ENCODE results near the gene NUP98.
"Not testable (repeated sequence)": the region's sequence is repeated elsewhere in the genome, so short reads cannot be mapped to it uniquely, and the experiment has no call there.

Gene NUP98

DNA sequence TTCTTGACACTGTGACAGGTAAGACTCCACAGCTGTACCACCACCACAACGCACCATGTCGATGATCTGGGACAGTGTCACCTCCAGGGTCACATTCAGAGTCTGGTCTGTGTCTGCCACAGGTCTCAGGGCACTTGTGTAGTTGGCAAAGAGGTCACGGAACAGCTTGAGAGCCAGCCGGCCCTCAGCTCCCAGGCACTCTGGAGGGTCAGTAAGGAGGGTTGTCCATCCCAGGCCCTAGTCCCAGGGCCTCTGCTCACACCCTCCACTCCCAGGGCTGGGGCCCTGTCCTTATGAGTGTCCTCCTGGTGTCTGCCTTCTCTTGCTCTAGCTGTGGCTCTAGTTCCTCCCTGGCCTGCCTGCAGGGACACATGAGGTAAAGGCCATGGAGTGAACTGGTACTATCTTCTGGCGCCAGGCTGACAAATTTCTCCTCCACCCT is 127.6 kb downstream of the NUP98 start:
- no peak for DNase-seq (ENCODE audit: low spot score)

DNA sequence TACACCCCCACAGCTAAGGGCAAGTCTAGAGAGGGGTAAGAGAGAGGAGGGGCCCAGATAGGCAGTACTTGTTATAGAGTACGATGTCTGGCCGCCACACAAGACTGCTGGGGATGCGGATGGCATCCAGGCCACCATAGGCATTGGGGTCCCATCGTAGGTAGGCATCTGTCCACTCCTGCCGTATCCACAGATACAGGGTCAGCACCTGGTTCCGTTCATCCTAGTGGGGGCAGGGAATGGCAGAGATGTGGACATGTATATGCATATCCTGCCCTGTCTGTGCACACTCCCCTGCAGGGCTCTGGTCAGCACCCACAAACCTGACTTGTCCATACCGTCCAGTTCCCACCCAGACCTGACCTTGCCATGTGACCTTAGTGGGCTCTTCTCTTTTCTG is 128.2 kb downstream of the NUP98 start:
- DNase-seq (ENCODE audit: low spot score): no peak

DNA sequence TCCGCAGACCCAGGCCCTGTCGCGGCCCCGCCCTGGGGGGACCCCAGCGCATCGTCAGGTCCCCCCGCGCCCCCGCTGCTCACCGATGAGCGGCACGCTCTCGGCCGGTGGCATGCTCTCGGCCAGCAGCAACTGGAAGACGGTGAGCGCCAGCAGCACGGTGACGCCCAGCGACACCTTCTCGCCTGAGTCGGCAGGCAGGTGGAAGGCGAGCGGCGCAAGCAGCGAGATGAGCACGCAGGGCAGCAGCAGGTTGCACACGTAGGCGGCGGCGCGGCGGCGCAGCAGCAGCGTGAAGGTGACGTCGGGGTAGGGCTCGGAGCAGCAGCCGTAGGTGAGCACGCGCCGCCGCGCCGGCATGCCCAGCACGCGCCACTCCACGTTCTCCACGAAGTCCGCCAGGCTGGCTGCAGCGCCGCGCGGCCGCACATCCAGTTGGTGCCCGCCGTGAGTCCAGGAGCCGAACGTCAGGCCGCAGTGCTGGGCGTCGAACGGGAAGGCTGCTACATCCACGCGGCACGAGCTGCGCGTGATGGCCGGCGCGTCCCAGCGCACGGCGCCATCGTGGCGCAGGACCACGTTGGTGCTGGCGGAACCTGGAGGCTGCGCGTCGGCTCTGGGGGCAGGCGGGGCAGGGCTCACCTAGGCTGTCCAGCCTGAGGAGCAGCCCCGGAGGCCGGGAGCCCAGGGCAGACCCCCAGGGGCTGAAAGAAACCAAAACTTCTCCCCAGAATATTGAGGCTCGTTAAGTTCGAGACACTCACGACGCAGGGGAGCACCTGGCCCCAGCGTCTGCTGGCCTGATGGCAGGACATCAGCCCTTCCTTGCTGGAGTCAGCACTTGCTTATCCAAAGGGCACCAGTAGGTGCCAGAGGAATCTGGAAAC is 130.0 kb downstream of the NUP98 start:
- DNase-seq (ENCODE audit: low spot score): no peak

DNA sequence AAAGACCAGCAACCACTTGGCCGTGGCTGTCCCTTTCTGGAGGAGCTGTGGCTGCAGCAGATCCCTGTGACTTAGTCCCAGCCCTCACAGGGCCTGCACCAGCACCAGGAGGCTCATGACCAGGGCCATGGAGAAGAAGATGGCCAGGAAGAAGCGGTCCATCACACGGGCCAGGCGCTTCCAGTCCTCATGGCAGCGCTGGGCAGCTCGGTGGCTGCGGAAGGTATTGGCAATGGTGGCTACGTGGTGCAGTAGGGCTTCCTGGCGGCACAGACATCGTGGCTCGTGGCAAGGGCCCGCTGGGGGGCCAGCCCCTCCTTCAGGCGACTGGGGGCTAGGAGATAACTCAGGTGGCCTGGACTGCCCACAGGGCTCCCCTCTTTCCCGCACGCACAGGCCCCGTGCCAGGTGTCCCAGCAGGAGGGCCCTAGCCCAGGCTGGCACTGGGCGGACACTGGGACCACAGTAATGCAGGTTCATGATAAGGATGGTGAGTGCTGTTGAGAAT is 131.3 kb downstream of the NUP98 start:
- no peak for DNase-seq (ENCODE audit: low spot score)

DNA sequence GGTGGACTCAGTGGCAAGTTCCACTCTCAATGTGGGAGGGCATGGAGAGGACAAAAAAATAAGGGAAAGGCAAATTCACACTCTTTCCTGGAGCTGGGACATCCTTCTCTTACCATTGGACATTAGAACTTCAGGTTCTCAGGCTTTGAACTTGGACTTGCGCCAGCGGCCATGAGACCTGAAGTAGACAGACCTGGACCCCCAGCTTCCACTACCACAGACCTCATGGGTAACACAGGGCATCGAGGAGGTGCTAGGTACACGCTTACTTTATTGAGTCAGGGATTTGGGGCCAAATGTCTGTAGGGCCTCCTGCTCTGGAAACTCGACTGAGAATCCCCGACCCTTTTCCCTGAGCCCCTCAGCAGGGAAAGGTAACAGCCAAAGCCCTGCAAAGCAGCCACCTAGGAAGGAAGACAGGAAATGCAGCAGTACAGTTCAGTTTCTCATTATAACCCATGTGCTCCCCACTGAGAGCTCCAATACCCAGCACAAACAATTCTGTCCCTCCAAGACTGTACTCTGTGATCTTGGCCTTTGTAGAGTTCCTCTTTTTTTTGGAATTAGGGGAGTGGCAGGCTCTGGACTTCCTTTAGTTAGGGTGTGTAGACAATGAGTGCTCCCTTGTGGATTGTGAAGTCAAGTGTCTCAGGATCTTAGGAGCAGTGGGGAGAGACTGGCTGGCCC is 131.9 kb downstream of the NUP98 start:
- DNase-seq (ENCODE audit: low spot score): no peak

DNA sequence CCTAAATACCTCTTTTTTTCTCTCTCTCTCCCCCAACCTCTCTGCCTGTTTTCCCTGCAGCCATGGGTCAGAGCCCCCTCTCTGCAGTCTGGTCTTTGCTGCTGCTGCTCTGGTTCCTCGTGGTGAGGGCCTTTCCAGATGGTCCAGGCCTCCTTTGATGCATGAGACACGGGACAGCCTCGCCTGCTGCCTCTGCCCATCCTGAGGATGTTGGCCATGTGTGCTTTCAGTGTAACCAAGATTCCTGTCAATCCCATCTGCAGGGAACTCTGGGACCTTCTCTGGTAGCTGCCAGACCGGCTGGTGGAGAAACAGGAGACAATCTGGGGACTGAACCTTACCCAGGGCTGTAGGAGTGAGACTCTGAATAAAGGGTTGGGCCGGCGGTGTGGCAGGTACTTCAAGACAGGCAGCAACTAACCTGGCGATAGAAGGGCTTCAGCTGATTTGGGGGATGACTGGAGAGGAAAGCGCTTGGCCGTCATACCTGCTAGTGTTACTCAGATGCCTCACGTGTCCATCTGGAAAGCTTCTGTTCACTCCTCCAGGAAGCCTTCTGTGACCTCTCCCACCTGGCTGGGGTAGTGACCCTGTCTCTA is 133.2 kb downstream of the NUP98 start:
- DNase-seq (ENCODE audit: low spot score): no peak

DNA sequence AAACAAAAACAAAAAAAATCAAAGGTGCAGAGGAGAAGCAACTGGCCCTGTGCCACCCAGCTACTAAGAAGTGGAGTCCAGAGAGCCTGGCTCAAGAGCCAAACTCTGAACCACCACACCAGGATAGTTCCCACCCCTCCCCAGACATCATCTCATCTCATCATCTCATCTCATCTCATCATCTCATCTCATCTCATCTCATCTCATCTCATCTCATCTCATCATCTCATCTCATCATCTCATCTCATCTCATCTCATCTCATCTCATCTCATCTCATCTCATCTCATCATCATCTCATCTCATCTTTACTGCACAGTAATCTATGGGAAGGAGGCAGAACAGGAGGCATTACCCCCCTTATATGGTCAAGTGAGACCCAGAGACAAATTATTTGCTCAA is 134.5 kb downstream of the NUP98 start:
- DNase-seq (ENCODE audit: low spot score): no peak

DNA sequence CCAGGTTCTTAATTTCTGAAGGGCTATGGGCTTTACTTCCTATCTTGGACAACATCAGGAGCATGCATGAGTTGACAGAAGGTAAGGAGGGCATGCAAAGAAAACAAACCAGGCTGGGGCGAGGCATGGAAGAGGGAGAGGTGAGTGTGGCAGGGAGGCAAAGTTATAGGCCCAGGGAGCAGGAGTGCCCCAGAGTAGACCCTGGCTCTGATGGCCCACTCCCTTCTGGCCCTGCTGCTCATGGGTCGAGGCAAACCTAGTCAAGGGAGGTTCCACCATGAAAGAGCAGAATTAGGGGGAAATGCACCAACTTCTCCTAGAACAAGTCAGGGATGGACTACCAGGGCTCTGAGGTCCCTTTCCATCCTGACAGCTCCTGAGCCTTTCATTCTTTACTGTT is 136.4 kb downstream of the NUP98 start:
- no peak for DNase-seq (ENCODE audit: low spot score)

DNA sequence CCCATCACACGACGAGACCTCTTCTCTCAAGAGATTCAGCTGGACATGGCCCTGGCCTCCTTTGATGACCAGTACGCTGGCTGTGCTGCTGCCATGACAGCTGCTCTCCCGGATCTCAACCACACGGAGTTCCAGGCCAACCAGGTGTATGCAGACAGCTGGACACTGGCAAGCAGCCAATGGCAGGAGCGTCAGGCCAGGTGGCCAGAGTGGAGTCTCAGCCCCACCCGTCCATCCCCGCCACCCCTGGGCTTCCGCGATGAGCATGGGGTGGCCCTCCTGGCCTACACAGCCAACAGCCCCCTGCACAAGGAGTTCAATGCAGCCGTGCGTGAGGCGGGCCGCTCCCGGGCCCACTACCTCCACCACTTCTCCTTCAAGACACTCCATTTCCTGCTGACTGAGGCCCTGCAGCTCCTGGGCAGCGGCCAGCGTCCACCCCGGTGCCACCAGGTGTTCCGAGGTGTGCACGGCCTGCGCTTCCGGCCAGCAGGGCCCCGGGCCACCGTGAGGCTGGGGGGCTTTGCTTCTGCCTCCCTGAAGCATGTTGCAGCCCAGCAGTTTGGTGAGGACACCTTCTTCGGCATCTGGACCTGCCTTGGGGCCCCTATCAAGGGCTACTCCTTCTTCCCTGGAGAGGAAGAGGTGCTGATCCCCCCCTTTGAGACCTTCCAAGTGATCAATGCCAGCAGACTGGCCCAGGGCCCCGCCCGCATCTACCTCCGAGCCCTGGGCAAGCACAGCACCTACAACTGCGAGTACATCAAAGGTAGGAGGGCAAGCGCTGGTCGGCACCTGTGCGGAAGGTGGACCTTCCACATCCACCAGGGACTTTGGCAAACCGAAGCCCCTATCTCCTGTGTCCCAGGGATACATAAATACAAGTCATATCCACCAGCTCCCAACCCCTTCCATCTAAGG is 137.5 kb downstream of the NUP98 start:
- DNase-seq (ENCODE audit: low spot score): no peak

DNA sequence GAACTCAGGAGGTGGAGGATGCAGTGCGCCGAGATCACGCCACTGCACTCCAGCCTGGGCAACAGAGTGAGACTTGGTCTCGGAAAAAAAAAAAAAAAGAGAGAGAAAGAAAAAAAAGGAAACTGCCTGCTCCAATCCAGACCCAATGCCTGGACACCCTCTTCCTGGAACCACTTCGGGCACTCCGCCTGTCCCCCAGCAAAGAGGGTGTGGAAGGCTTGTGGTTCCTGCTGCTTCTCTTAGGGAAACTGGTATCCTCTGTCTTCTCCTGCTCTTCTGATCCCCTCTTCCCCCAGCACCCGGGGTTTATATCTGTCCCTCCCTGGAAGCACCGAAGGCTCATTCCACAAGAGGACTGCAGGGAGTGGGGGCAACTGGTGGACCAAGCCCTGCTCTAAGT is 139.1 kb downstream of the NUP98 start:
- no peak for DNase-seq (ENCODE audit: low spot score)

DNA sequence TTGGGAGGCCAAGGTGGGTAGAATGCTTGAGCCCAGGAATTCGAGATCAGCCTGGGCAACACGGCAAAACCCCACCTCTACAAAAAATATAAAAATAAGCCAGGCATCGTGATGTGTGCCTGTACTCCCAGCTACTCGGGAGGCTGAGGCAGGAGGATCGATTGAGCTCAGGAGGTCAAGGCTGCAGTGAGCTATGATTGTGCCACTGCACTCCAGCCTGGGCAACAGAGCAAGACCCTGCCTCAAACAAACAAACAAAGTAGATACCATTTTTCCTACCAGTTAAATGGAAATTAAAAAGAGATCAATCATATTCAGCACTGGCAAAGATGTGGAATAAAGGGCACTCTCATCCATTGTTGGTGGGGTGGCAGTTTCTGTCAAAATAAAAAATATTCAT is 140.0 kb downstream of the NUP98 start:
- DNase-seq (ENCODE audit: low spot score): not testable (repeated sequence)

DNA sequence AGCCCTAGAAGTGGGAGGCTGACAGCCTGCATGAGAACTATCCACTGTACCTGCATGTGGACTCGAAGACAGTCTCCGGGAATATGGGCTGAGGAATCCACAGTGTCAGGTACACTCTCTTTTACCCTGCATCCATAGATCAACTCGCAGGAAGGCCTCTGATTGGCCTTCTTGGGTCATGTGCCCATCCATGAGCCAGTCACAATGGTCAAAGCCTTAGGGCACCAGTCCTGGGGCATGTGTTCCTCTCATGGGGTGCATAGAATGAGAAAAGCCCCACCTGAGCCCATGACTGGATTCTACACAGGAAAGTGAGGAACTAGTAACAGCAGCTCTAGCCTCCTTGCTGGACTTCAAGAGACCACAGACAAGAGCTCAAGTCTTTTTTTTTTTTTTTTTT is 141.8 kb downstream of the NUP98 start:
- no peak for DNase-seq (ENCODE audit: low spot score)

DNA sequence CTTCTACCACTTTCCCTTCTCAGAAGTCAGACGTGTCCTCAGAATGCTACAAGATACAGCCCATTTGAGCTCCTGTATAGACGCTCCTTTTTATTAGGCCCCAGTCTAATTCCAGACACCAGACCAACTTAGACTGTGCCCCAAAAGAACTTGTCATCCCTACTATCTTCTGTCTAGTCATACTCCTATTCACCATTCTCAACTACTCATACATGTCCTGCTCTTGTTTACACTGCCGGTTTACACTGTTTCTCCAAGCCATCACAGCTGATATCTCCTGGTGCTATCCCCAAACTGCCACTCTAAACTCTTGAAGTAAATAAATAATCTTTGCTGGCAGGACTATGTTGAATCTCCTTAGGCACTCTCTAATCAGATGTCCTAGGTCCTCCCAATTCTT is 144.8 kb downstream of the NUP98 start:
- DNase-seq (ENCODE audit: low spot score): not testable (repeated sequence)

DNA sequence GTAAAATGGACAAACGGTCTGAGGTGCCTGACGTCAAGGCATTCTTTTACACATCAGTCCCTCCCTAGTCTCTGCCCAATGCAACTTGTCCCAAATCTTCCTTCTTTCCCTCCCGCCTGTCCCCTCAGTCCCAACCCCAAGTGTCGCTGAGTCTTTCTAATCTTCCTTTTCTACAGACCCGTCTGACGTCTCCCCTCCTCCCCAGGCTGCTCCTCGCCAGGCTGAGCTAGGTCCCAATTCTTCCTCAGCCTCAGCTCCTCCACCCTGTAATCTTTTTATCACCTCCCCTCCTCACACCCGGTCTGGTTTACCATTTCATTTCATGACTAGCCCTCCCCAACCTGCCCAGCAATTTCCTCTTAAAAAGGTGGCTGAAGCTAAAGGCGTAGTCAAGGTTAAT is 148.0 kb downstream of the NUP98 start:
- not testable (repeated sequence) for DNase-seq (ENCODE audit: low spot score)

DNA sequence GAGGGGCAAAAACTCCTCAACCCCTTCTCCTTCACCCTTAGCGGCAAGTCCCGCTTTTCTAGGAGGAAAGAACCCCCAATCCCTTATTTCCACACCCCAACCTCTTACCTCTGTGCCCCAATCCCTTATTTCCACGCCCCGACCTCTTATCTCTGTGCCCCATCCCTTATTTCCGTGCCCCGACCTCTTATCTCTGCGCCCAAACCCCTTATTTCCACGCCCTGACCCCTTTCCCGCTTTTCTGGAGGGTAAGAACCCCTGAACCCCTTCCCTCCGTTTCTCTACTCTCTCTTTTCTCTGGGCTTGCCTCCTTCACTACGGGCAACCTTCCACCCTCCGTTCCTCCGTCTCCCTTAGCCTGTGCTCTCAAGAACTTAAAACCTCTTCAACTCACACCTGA is 148.5 kb downstream of the NUP98 start:
- DNase-seq (ENCODE audit: low spot score): not testable (repeated sequence)

DNA sequence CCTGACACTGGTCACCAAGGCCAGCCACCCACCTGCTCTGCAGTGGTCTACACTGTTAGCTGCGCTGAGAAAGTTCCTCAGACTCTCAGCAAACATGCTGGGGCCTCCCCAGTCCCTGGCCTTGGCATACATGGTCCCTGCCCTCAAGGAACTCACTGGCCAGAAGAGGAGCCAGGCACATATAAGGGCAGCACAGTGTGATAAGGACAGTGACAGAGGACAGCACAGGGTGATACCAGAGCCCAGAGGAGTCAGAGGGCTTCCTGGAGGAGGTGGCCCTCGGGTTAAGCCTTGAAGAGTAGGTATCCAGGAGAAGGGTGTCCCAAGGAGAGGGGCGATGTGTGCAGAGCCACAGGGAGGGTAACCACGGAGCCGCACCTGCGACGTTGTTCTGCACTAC is 151.8 kb downstream of the NUP98 start:
- no peak for DNase-seq (ENCODE audit: low spot score)

DNA sequence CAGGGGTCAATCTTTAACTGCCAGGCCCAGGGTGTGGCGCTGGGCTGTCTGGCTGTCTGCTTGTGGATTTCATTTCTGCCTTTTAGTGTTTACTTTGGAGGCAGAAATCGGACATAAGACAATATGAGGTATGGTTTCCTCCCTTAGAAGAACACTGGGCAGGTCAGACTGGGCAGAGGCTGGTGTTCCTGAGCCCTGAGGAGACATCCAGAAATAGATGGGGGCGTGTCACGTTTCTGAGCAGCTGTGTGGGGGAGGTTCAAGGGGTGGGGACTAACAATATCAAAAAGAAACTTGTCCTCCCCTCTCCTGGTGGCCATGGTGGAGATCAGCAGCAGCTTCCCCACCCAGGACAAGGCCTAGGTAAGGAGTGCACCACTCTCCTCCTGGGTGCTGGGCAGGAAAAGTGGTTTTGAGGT is 152.5 kb downstream of the NUP98 start, which contains the start of gene ART1:
Gene ART1, plus strand, starts transcription at position 312 of the 419 bp plus-strand sequence. CDS start 14,086 bp downstream, outside the sequence.
- DNase-seq (ENCODE audit: low spot score): no peak

DNA sequence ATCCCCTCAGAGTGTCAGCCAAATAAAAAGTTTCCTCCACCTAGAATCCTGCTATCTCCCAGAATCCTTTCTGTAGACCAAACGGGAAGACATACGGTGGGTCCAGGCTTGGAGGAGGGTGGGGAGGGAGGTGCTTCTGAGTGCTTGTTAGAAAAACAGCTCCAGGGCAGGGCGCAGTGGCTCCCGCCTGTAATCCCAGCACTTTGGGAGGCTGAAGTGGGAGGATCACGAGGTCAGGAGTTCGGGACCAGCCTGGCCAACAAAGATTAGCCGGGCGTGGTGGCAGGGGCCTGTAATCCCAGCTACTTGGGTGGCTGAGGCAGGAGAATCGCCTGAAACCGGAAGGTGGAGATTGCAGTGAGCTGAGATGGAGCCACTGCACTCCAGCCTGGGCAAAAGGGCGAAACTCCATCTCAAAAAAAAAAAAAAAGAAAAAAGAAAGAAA is 154.2 kb downstream of the NUP98 start:
- not testable (repeated sequence) for DNase-seq (ENCODE audit: low spot score)

DNA sequence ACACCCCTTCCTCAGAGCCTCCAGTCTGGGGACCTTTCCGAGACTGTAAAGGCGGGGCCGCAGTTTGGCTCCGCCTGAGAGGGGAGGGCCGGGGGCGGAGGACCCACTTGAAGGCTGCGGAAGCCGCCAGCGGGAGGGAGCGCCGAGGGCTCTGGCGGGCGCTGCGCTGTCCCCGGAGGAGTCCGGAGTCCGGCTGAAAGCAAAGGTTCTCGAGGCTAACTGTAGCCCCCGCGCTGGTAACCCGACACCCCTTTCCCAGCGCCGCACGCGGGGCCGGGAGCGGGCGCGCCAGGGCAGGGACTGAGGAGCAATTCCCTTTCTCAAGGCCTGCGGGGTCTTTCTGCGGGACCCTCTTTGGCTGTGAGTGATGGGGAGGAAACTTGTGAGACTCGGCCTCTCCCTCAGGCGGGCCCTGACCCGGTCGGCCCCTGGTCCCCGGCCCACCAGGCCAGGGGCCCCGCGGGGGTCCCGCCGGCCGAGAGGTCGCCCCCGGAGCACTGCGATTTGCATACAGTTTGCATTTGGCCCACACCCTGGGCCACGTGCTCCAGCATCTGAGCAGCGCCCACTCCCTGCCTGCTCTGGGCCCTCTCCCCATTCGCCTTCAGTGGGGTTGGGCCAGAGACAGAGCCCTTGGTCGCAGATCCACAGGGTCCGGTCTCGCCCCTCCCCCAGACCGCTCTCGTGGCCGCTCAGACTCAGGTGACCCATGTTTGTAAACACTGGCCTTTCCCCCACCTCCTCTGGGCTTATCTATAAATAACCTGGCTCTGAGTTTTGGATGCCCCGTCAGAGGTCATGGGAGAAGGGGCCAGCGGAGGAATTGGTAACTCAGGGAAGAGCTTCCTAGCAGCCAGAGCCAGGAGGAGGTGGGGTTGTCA is 155.0 kb downstream of the NUP98 start:
- peak; percentile 53 for DNase-seq (ENCODE audit: low spot score)

DNA sequence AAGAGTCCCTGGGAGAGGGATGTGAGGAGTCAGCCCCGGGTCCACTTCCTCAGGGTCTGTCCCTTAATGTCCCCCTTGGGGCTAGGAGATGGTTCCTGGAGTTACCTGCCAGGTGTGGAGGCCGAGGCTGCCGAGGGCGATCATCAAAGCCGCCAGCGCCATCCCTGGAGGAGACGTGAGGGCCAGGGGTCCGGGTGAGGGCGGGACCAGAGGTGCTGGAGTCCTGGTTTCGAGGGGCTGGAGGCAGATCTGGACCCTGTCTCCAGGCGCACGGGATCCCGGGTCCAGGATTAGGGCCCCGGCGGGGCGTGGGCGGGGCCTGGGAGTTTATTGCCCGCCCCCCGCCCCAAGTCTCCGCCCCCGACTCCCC is 155.7 kb downstream of the NUP98 start, which contains the start of gene ART5:
Gene ART5, minus strand, starts transcription at position 292 of the 370 bp plus-strand sequence. Its CDS starts 130 bp downstream, at position 162.
- DNase-seq (ENCODE audit: low spot score): no peak

Data from germinal center (tissue), 1 donor.